DND-41 (cell line): ENCODE results near the gene NINJ1.

Experiments
- ATAC-seq: fragments of 200-7000 bp; cut with Tn5 transposase; 3 replicates; pipeline ENCODE4 v1.9.1; 2021; ENCODE audit warnings: low read depth; ENCODE audit not compliant: insufficient read depth
- DNase-seq: peaks from one replicate; pipeline ENCODE4 v3.0.0-alpha.2; 2020
- H2AFZ ChIP-seq: 2 replicates; pipeline ENCODE4 v1.6.0; 2012; ENCODE audit warnings: low read depth, low read length
- H3K27ac ChIP-seq: 2 replicates; pipeline ENCODE4 v1.5.1; 2012; ENCODE audit warnings: low read length, inconsistent platforms
- H3K27me3 ChIP-seq: fragments of 200-600 bp; sonication (generic); 2 replicates; pipeline ENCODE4 v1.6.0; 2012; ENCODE audit warnings: low read length, mild to moderate bottlenecking, inconsistent platforms; ENCODE audit not compliant: insufficient read depth, poor library complexity
- H3K36me3 ChIP-seq: 2 replicates; pipeline ENCODE4 v1.5.1; 2012; ENCODE audit warnings: low read length, inconsistent platforms; ENCODE audit not compliant: insufficient read depth
- H3K4me1 ChIP-seq: 2 replicates; pipeline ENCODE4 v1.5.1; 2012; ENCODE audit warnings: mild to moderate bottlenecking, low read length; ENCODE audit not compliant: insufficient read depth
- H3K4me2 ChIP-seq: 2 replicates; pipeline ENCODE4 v1.6.0; 2012; ENCODE audit warnings: mild to moderate bottlenecking, moderate library complexity, low read length, inconsistent platforms; ENCODE audit not compliant: insufficient read depth
- H3K4me3 ChIP-seq, 2 experiments: fragments of 200-600 bp in 1 of 2; shearing (Covaris generic) in 1 of 2; 2 replicates each; pipeline ENCODE4 v1.5.1; 2012 to 2016; ENCODE audit warnings: inconsistent platforms in 2 of 2, low read length in 2 of 2, mild to moderate bottlenecking in 2 of 2, low read depth in 1 of 2, moderate library complexity in 1 of 2
- H3K79me2 ChIP-seq: 2 replicates; pipeline ENCODE4 v1.6.0; 2012; ENCODE audit warnings: low read length, inconsistent platforms; ENCODE audit not compliant: insufficient read depth
- H3K9ac ChIP-seq: 2 replicates; pipeline ENCODE4 v1.6.0; 2012; ENCODE audit warnings: low read depth, mild to moderate bottlenecking, inconsistent platforms, low read length, moderate library complexity
- H3K9me3 ChIP-seq: 2 replicates; pipeline ENCODE4 v1.5.1; 2012; ENCODE audit warnings: low read length, moderate library complexity, mild to moderate bottlenecking, inconsistent platforms; ENCODE audit not compliant: insufficient read depth, severe bottlenecking
- H4K20me1 ChIP-seq: 2 replicates; pipeline ENCODE4 v1.6.0; 2012; ENCODE audit warnings: low read length; ENCODE audit not compliant: insufficient read depth
- EZH2 ChIP-seq: IDR thresholded peaks from 3 replicates; pipeline ENCODE4 v1.6.1; 2012; ENCODE audit warnings: borderline replicate concordance, low read depth, mild to moderate bottlenecking, moderate library complexity, low read length, inconsistent platforms; ENCODE audit not compliant: severe bottlenecking
- TF ChIP-seq, protein P1 (sequence below): IDR thresholded peaks from 2 replicates; pipeline ENCODE4 v1.5.1; 2012; ENCODE audit warnings: borderline replicate concordance, low read length, moderate library complexity, mild to moderate bottlenecking; ENCODE audit not compliant: poor library complexity, severe bottlenecking; ENCODE audit errors: extremely low read depth

Gene NINJ1

DNA sequence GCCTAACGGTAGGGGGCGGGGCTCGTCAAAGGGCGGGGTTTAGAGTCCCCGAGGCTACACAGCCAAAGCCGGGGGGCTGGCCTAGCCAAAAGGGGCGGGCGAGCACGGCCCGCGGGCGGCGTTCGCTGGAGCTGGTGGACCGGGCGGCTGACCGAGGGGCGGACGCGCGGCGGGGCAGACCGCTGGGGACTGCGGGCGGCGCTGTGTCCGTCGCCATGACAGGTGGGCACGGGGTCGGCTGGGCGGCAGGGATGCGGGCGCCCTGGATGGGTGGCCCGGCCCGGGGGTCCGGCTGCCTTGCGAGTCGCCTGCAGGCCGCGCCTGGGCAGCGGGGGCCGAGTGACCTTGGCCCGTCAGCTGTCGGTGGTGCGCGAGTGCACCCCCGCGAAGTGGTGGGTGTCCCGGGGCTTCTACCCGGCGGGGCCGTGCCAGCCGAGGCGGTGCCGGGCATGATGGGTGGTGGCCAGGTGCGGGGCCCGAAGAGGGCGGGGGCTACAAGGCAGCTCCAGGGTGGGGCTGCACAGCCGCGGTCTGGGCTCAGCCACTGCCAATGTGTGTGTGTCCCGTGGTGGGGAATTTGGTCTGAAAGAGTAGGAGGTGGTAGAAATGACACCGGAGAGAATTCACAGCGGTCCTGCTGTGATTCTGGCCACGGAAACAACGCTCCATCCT, 37.8 kb downstream of the NINJ1 start, which contains the start of gene CARD19:
TSS of gene CARD19 (plus strand) at position 87 of the 672 bp plus-strand sequence. CDS start at position 216, 129 bp downstream.
- DNase-seq (peak; percentile 50), ATAC-seq (peak; percentile 15; the same call in 2 of the 3 replicates)
- Histone ChIP-seq H2AFZ (peak within 1 kb of the TSS; percentile 72), H3K79me2 (peaks cover 18% of the 10 kb centered on the region), H3K36me3 (no peaks in the 10 kb centered on the region; the same call in 1 of the 2 replicates), H3K9me3 (no peaks in the 10 kb centered on the region), H3K27ac (peak within 1 kb of the TSS; percentile 82), H4K20me1 (no peaks in the 10 kb centered on the region), H3K4me2 (peak within 1 kb of the TSS; percentile 91), H3K4me3 (peak within 1 kb of the TSS; percentile 79 to 83; a peak in 3 of 4 replicates), H3K9ac (peak within 1 kb of the TSS; percentile 78), H3K27me3 (no peaks in the 10 kb centered on the region), H3K4me1 (peaks cover 33% of the 10 kb centered on the region)
- TF ChIP-seq, protein P1, sequence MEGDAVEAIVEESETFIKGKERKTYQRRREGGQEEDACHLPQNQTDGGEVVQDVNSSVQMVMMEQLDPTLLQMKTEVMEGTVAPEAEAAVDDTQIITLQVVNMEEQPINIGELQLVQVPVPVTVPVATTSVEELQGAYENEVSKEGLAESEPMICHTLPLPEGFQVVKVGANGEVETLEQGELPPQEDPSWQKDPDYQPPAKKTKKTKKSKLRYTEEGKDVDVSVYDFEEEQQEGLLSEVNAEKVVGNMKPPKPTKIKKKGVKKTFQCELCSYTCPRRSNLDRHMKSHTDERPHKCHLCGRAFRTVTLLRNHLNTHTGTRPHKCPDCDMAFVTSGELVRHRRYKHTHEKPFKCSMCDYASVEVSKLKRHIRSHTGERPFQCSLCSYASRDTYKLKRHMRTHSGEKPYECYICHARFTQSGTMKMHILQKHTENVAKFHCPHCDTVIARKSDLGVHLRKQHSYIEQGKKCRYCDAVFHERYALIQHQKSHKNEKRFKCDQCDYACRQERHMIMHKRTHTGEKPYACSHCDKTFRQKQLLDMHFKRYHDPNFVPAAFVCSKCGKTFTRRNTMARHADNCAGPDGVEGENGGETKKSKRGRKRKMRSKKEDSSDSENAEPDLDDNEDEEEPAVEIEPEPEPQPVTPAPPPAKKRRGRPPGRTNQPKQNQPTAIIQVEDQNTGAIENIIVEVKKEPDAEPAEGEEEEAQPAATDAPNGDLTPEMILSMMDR, result no peak
- TF ChIP-seq EZH2, result no peak

DNA sequence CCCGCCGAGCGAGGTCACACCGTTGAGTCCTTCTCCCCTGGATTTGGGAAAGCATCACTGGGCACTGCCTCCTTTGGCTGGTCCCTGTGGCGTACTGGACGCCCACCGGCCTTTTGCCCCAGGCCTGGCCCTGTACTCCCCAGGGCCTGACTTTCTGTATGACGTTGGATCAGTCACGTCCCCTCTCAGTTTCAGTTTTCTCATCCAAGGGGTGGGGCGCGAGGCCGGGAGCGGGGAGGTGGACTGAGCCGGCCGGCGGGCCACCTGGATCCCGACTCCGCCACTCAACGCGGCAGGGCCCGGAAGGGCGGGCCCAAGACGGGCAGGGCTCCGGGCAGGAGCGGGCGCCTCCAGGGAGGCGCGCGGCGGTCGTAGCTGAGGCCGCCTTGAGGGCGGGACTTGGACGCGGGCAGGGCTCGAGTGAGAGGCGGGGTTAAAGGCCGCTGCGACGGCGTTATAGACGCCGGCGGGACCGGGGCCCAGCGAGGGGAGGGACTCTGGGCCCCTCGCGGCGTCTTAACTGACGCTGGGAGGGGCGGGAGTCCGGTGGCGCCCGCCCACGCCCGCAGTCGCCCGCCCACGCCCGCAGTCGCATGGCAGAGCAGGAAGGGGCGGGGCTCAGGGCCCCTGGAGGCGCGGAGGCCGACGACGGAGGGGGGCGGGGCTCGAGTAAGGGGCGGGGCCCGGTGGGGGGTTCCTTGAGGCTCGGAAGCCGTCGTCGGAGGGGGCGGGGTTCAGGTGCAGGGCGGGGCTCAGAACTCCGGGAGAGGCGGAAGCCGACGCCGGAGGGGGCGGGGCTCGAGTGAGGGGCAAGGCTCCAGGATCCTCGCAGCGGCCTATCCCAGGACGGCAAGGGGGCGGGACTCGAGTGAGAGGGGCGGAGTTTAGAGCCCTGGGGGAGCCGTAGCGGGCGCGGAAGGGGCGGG, 38.6 kb downstream of the NINJ1 start:
- peak; percentile 89 for ATAC-seq
- Histone ChIP-seq H3K4me2 (peak overlapping the region; percentile 69), H4K20me1 (no peaks in the 10 kb centered on the region), H3K27me3 (no peaks in the 10 kb centered on the region), H3K4me3 (peak overlapping the region; percentile 12 to 83; a peak in 3 of 4 replicates), H3K9ac (peak overlapping the region; percentile 78), H3K9me3 (no peaks in the 10 kb centered on the region), H3K79me2 (peaks cover 18% of the 10 kb centered on the region), H2AFZ (peak overlapping the region; percentile 55; the same call in 1 of the 2 replicates), H3K4me1 (peaks cover 33% of the 10 kb centered on the region), H3K27ac (peak overlapping the region; percentile 82), H3K36me3 (no peaks in the 10 kb centered on the region; the same call in 1 of the 2 replicates)
- peak; percentile 100 for DNase-seq
- TF ChIP-seq, protein P1, result no peak
- no peak for TF ChIP-seq EZH2

DNA sequence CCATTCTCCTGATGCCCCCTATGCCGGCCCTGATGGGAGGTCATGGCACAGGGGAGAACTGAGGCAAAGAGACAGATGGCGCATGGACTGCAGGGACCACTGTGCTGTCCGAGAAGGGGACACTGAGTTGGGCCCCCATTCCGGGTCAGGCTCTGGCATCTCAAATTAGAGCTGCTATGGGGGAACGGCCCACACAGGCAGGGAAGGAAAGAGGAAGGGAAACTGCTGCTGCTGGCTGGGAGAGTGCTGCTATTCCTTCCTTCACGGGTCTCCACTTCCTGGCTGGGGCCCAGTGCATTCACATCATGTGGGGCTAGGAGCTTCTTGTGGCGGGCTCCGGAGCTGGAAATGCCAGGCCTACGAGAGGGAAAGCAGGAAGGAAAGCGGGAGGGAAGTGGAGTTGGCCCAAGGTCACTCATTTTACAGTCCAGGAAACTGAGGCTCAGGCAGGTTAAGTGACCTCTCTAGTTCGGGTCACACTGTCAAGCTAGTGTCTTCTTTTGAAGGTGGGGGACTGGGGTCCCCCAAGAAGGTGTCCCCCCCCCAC, 39.3 kb downstream of the NINJ1 start:
- Histone ChIP-seq H3K4me2 (peak overlapping the region; percentile 69), H3K27me3 (no peaks in the 10 kb centered on the region), H3K79me2 (peaks cover 18% of the 10 kb centered on the region), H3K4me3 (peak overlapping the region; percentile 12 to 58; a peak in 3 of 4 replicates), H2AFZ (peak overlapping the region; percentile 55; the same call in 1 of the 2 replicates), H3K4me1 (peaks cover 33% of the 10 kb centered on the region), H4K20me1 (no peaks in the 10 kb centered on the region), H3K9ac (peak overlapping the region; percentile 59), H3K27ac (peak overlapping the region; percentile 82), H3K36me3 (no peaks in the 10 kb centered on the region; the same call in 1 of the 2 replicates), H3K9me3 (no peaks in the 10 kb centered on the region)
- ATAC-seq (no peak), DNase-seq (peak; percentile 28)
- no peak for TF ChIP-seq EZH2
- TF ChIP-seq, protein P1, result no peak
